ENCODE measurements around the gene GTSE1.
"Not testable (repeated sequence)": the region's sequence is repeated elsewhere in the genome, so short reads cannot be mapped to it uniquely, and the experiment has no call there.

GTSE1 gene

GRCh38 chr22:46262449-46263215 is 34.0 kb upstream of the GTSE1 start:
- Histone ChIP-seq H3K4me1 (ENCODE audit: control insufficient read depth, insufficient read depth, low read length, unreplicated experiment) (no peaks in the 10 kb centered on the region), H3K4me3 (ENCODE audit: low read depth, low read length) (no peak overlapping the region), H3K27ac (ENCODE audit: low read depth, low read length) (no peak overlapping the region), H3K79me2 (ENCODE audit: control insufficient read depth, insufficient read depth, low read length, unreplicated experiment) (no peaks in the 10 kb centered on the region), H3K27me3 (ENCODE audit: insufficient read depth, low read length) (peaks cover 25% of the 10 kb centered on the region; the same call in 1 of the 2 replicates), H3K36me3 (ENCODE audit: insufficient read depth, low read length) (no peaks in the 10 kb centered on the region), H2AFZ (ENCODE audit: low read length, unreplicated experiment) (no peak overlapping the region)

DNA sequence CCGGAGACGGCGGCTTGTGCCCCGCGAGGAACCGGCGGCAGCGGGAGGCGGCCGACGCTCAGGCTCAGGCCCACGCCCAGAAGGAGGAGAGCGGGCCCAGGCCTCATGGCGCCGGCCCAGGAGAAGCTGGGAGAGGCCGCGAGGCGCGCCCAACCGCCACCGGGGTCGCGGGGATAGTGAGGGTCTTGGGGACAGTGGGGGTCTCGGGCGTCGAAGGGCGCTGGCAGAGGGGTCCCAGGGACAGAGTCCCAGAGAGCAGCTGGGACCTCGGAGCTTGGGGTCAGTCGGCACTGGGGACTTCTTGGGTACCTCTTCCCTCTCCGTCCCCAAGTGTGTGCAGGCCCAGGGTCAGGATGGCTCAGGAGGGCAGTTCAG is 33.5 kb upstream of the GTSE1 start, which contains the start of gene PKDREJ:
Gene PKDREJ, minus strand, starts transcription at position 128 of the 375 bp plus-strand sequence. Its CDS starts 21 bp downstream, at position 107.
- no peak within 1 kb of the TSS for H3K27ac ChIP-seq (ENCODE audit: low read depth, low read length)
- no peak within 1 kb of the TSS for H2AFZ ChIP-seq (ENCODE audit: low read length, unreplicated experiment)
- H3K4me3 ChIP-seq (ENCODE audit: low read depth, low read length) = no peak within 1 kb of the TSS
- H3K79me2 ChIP-seq (ENCODE audit: control insufficient read depth, insufficient read depth, low read length, unreplicated experiment) = peaks cover 2% of the 10 kb centered on the region
- peaks cover 25% of the 10 kb centered on the region; the same call in 1 of the 2 replicates for H3K27me3 ChIP-seq (ENCODE audit: insufficient read depth, low read length)
- H3K4me1 ChIP-seq (ENCODE audit: control insufficient read depth, insufficient read depth, low read length, unreplicated experiment) = no peaks in the 10 kb centered on the region
- H3K36me3 ChIP-seq (ENCODE audit: insufficient read depth, low read length) = no peaks in the 10 kb centered on the region

DNA sequence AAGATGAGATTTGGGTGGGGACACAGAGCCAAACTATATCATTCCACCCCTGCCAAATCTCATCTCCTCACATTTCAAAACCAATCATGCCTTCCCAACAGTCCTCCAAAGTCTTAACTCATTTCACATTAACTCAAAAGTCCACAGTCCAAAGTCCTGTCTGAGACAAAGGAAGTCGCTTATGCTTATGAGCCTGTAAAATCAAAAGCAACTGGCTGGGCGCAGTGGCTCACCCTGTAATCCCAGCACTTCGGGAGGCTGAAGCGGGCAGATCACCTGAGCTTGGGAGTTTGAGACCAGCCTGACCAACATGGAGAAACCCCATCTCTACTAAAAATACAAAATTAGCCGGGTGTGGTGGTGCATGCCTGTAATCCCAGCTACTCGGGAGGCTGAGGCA is 32.1 kb upstream of the GTSE1 start:
- not testable (repeated sequence) for H3K27ac ChIP-seq (ENCODE audit: low read depth, low read length); H3K4me3 ChIP-seq (ENCODE audit: low read depth, low read length); H3K79me2 ChIP-seq (ENCODE audit: control insufficient read depth, insufficient read depth, low read length, unreplicated experiment); H3K4me1 ChIP-seq (ENCODE audit: control insufficient read depth, insufficient read depth, low read length, unreplicated experiment); H3K36me3 ChIP-seq (ENCODE audit: insufficient read depth, low read length); H2AFZ ChIP-seq (ENCODE audit: low read length, unreplicated experiment)
- peaks cover 25% of the 10 kb centered on the region; the same call in 1 of the 2 replicates for H3K27me3 ChIP-seq (ENCODE audit: insufficient read depth, low read length)

DNA sequence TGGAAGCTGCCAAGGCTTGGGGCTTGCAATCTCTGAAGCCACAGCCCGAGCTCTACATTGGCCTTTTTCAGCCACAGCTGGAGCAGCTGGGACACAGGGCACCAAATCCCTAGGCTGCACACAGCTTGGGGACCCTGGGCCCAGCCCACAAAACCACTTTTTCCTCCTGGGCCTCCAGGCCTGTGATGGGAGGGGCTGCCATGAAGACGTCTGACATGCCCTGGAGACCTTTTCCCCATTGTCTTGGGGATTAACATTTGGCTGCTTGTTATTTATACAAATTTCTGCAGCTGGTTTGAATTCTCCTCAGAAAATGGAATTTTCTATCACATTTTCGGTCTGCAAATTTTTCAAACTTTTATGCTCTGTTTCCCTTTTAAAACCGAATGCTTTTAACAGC is 31.0 kb upstream of the GTSE1 start:
- not testable (repeated sequence) for H3K79me2 ChIP-seq (ENCODE audit: control insufficient read depth, insufficient read depth, low read length, unreplicated experiment); H3K4me1 ChIP-seq (ENCODE audit: control insufficient read depth, insufficient read depth, low read length, unreplicated experiment); H3K4me3 ChIP-seq (ENCODE audit: low read depth, low read length); H3K27ac ChIP-seq (ENCODE audit: low read depth, low read length); H2AFZ ChIP-seq (ENCODE audit: low read length, unreplicated experiment); H3K36me3 ChIP-seq (ENCODE audit: insufficient read depth, low read length)
- peaks cover 23% of the 10 kb centered on the region; the same call in 1 of the 2 replicates for H3K27me3 ChIP-seq (ENCODE audit: insufficient read depth, low read length)

DNA sequence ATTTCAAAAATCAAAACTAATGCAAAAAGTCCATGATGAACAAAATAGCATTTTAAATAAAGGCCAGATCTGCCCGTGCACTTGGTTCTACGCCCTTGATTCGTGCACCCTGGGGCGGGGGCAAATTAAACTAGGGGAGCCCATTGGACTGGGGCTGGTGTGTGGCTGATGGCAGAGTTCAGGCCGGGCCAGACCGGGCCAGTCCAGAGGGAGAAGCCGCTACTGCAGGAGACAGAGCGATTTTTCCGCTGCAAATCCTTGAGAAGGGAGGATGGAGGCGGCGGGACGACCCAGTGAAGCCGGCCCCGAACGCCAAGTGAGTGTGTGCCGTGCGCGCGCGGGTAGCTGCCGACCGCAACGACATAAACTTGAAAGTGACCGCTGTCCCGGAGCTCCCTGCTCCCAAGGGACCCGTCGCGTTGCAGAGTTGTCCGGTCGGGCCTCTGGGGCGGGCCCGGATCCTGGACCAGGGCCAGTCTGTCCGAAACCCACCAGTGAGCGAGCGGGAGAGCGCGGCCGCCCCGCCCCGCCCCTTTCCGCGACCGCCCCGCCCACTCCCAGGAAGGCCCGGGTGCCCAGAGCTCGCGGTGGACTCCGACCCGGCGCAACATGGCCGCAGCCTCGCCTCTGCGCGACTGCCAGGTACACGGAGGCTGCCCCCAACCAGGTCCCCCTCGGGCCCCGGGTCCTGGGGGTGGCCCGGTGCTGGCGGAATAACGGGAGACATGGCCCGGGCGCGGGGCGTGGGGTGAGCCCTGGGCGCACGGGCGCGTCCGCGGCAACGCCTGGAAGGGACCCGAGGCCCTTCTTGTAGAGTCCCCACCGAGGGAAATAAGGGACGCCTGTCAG is 29.0 kb upstream of the GTSE1 start, which contains the start of gene TTC38:
Gene TTC38, plus strand, starts transcription at position 578 of the 849 bp plus-strand sequence. Its CDS starts 32 bp downstream, at position 610.
- Histone ChIP-seq H3K79me2 (ENCODE audit: control insufficient read depth, insufficient read depth, low read length, unreplicated experiment) (peaks cover 5% of the 10 kb centered on the region), H3K27ac (ENCODE audit: low read depth, low read length) (no peak within 1 kb of the TSS), H3K36me3 (ENCODE audit: insufficient read depth, low read length) (no peaks in the 10 kb centered on the region), H3K27me3 (ENCODE audit: insufficient read depth, low read length) (peaks cover 4% of the 10 kb centered on the region; the same call in 1 of the 2 replicates), H2AFZ (ENCODE audit: low read length, unreplicated experiment) (peak within 1 kb of the TSS; percentile 96), H3K4me1 (ENCODE audit: control insufficient read depth, insufficient read depth, low read length, unreplicated experiment) (peaks cover 2% of the 10 kb centered on the region), H3K4me3 (ENCODE audit: low read depth, low read length) (peak within 1 kb of the TSS; percentile 94)

GRCh38 chr22:46269564-46269963 is 27.1 kb upstream of the GTSE1 start:
- H3K79me2 ChIP-seq (ENCODE audit: control insufficient read depth, insufficient read depth, low read length, unreplicated experiment) = peaks cover 5% of the 10 kb centered on the region
- H3K36me3 ChIP-seq (ENCODE audit: insufficient read depth, low read length) = no peaks in the 10 kb centered on the region
- no peak overlapping the region for H3K27ac ChIP-seq (ENCODE audit: low read depth, low read length)
- no peak overlapping the region for H2AFZ ChIP-seq (ENCODE audit: low read length, unreplicated experiment)
- peaks cover 2% of the 10 kb centered on the region for H3K4me1 ChIP-seq (ENCODE audit: control insufficient read depth, insufficient read depth, low read length, unreplicated experiment)
- no peak overlapping the region for H3K4me3 ChIP-seq (ENCODE audit: low read depth, low read length)
- H3K27me3 ChIP-seq (ENCODE audit: insufficient read depth, low read length) = no peaks in the 10 kb centered on the region

- H3K79me2 ChIP-seq (ENCODE audit: control insufficient read depth, insufficient read depth, low read length, unreplicated experiment) = peaks cover 5% of the 10 kb centered on the region
- H3K27me3 ChIP-seq (ENCODE audit: insufficient read depth, low read length) = no peaks in the 10 kb centered on the region
- H2AFZ ChIP-seq (ENCODE audit: low read length, unreplicated experiment) = no peak overlapping the region
- no peak overlapping the region for H3K4me3 ChIP-seq (ENCODE audit: low read depth, low read length)
- H3K36me3 ChIP-seq (ENCODE audit: insufficient read depth, low read length) = peaks cover 7% of the 10 kb centered on the region
- H3K4me1 ChIP-seq (ENCODE audit: control insufficient read depth, insufficient read depth, low read length, unreplicated experiment) = peaks cover 2% of the 10 kb centered on the region
- no peak overlapping the region for H3K27ac ChIP-seq (ENCODE audit: low read depth, low read length)
These were observed 24.5 kb upstream of the GTSE1 start for GRCh38 chr22:46272196-46272595.

DNA sequence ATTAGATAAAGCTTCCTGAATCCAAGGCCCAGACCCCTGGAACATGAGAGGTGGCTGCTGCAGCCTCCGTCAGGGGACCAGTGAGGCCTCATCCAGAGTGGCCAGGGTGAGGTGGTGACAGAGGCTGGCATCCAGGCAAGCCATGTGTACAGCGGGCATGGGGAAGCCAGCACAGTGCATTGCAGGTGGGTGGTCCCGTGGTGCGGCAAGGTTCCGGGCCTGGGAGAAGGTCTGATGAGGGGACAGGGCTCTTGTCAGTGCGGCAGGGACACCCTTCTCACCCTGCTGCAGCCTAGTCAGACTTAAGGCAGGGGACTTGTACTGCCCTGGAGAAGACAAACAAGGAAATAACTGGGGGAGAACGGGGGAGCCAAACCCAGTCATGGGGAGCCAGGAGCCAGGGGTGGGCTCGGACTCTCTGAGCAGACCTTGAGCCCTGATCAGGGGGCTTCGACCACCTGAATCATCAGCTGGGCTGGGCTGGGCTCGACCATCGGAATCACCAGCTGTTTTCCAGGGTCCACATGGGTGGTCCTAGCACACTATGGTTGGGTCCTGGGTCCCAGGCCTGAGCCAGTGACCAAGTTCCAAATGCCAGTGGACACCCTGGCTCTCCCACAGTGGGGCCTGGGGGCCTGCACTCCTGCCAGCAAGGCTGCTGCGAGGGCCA is 23.8 kb upstream of the GTSE1 start:
- peaks cover 2% of the 10 kb centered on the region for H3K4me1 ChIP-seq (ENCODE audit: control insufficient read depth, insufficient read depth, low read length, unreplicated experiment)
- no peak overlapping the region for H2AFZ ChIP-seq (ENCODE audit: low read length, unreplicated experiment)
- no peak overlapping the region for H3K27ac ChIP-seq (ENCODE audit: low read depth, low read length)
- H3K4me3 ChIP-seq (ENCODE audit: low read depth, low read length) = no peak overlapping the region
- H3K36me3 ChIP-seq (ENCODE audit: insufficient read depth, low read length) = peaks cover 7% of the 10 kb centered on the region
- H3K79me2 ChIP-seq (ENCODE audit: control insufficient read depth, insufficient read depth, low read length, unreplicated experiment) = peaks cover 5% of the 10 kb centered on the region
- no peaks in the 10 kb centered on the region for H3K27me3 ChIP-seq (ENCODE audit: insufficient read depth, low read length)

DNA sequence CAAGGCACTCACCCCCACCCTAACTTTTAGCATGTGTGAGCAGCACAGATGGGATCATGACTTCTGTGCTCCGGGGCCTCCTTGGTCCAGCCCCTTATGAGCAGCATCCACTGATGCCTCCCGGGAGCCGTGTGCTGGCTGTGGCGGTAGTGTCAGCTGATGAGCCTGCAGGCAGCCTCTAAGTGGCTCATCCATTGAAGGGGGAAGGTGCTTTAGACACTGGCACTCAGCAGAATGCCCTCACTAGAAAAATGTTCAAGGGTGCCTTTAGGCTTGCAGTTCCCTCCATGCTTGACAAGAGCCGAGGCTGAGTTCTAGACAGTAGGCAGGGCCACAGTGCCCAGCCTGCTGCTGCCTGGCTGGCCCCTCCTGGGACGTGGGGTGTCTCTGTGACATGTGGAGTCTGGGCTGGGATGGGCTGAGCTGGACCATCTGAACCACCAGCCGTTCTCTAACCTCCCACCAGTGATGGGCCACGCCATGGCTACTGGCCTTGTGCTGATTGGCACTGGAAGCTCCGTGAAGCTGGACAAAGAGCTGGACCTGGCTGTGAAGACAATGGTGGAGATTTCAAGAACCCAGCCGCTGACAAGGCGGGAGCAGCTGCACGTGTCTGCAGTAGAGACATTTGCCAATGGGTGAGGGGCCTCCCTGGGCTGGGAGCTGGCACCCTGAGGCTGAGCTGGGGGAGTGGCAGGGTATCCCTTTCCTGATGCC is 23.1 kb upstream of the GTSE1 start:
- no peak overlapping the region for H2AFZ ChIP-seq (ENCODE audit: low read length, unreplicated experiment)
- H3K27me3 ChIP-seq (ENCODE audit: insufficient read depth, low read length) = no peaks in the 10 kb centered on the region
- peaks cover 7% of the 10 kb centered on the region for H3K36me3 ChIP-seq (ENCODE audit: insufficient read depth, low read length)
- peaks cover 2% of the 10 kb centered on the region for H3K4me1 ChIP-seq (ENCODE audit: control insufficient read depth, insufficient read depth, low read length, unreplicated experiment)
- H3K27ac ChIP-seq (ENCODE audit: low read depth, low read length) = no peak overlapping the region
- no peak overlapping the region for H3K4me3 ChIP-seq (ENCODE audit: low read depth, low read length)
- H3K79me2 ChIP-seq (ENCODE audit: control insufficient read depth, insufficient read depth, low read length, unreplicated experiment) = no peaks in the 10 kb centered on the region

DNA sequence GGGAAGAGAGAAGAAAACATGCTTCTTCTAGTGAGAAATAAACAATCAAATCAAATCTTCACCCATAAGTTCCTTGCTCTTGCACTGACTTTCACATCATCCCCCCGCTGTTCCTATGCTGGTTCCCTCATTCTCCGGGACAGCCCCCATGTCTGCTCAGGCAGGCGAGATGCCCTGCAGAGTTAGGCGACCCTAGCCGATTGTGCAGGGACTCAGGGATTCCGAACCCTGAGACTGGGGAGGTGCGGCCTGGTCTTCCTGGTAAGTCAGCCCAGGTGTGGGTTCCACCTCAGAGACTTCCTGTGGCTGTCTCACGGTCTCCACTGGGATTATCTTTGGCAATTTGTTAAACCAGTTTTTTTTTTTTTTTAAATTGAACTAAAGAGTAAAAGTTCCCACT is 22.3 kb upstream of the GTSE1 start:
- Histone ChIP-seq H3K27ac (ENCODE audit: low read depth, low read length) (no peak overlapping the region), H2AFZ (ENCODE audit: low read length, unreplicated experiment) (no peak overlapping the region), H3K36me3 (ENCODE audit: insufficient read depth, low read length) (peaks cover 7% of the 10 kb centered on the region), H3K4me3 (ENCODE audit: low read depth, low read length) (no peak overlapping the region), H3K4me1 (ENCODE audit: control insufficient read depth, insufficient read depth, low read length, unreplicated experiment) (no peaks in the 10 kb centered on the region), H3K27me3 (ENCODE audit: insufficient read depth, low read length) (no peaks in the 10 kb centered on the region), H3K79me2 (ENCODE audit: control insufficient read depth, insufficient read depth, low read length, unreplicated experiment) (no peaks in the 10 kb centered on the region)
